ENCODE measurements around the gene HMCN2. TPM values are rescaled to one million over a fixed set of nuclear protein-coding genes. Genes with fewer than 3 reads are reported as not detected.

Gene HMCN2
- total RNA-seq, 1 experiment from 2014 or later = 5.6 TPM

DNA sequence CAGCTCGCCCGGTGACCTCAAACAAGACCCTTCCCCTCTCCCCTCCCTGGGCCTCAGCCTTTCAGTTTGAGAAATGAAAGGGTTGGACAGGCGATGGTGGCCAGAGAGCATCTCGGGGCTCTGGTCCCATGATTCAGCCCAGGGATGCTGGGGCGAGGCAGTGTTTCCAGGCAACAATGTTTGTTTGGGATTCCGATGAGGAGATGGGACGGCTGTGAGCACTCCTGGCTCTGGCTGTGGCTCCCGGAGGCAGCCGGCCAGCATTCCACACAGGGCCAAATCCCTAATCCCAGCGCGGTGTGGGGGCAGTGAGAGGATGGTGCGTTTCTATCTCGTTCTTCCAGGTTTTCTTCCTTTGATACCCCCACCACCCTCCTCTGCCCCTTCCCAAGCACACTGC, 66.0 kb downstream of the HMCN2 start:
- Mint-ChIP-seq H3K9me3 (no peaks in the 10 kb centered on the region), H3K4me1 (peaks cover 10% of the 10 kb centered on the region), H3K36me3 (no peaks in the 10 kb centered on the region), H3K4me3 (no peak overlapping the region), H3K27me3 (ENCODE audit: low read depth) (no peaks in the 10 kb centered on the region), H3K27ac (peak overlapping the region; percentile 57)
- POLR2A ChIA-PET = interaction anchor here (0.6 kb wide), 1 partner anchor 116 kb away, joined by 3 read pairs; no protein-coding TSS in a partner anchor
- DNase-seq (ENCODE audit: low spot score) (no peak), ATAC-seq (no peak)
- TF ChIP-seq, protein P1, sequence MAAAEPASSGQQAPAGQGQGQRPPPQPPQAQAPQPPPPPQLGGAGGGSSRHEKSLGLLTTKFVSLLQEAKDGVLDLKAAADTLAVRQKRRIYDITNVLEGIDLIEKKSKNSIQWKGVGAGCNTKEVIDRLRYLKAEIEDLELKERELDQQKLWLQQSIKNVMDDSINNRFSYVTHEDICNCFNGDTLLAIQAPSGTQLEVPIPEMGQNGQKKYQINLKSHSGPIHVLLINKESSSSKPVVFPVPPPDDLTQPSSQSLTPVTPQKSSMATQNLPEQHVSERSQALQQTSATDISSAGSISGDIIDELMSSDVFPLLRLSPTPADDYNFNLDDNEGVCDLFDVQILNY (CRISPR knock-in tag; IDR thresholded peaks at IDR 0.05) = no peak
- TF ChIP-seq, protein P2, sequence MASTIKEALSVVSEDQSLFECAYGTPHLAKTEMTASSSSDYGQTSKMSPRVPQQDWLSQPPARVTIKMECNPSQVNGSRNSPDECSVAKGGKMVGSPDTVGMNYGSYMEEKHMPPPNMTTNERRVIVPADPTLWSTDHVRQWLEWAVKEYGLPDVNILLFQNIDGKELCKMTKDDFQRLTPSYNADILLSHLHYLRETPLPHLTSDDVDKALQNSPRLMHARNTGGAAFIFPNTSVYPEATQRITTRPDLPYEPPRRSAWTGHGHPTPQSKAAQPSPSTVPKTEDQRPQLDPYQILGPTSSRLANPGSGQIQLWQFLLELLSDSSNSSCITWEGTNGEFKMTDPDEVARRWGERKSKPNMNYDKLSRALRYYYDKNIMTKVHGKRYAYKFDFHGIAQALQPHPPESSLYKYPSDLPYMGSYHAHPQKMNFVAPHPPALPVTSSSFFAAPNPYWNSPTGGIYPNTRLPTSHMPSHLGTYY (CRISPR knock-in tag; IDR thresholded peaks at IDR 0.05) = no peak
- TF ChIP-seq NFYB (CRISPR knock-in tag; conservative IDR thresholded peaks at IDR 0.05; ENCODE audit: low read depth) = no peak
- no peak for TF ChIP-seq ESRRA (CRISPR knock-in tag; IDR thresholded peaks at IDR 0.05; ENCODE audit: borderline replicate concordance)
- TF ChIP-seq, protein P3, sequence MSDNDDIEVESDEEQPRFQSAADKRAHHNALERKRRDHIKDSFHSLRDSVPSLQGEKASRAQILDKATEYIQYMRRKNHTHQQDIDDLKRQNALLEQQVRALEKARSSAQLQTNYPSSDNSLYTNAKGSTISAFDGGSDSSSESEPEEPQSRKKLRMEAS (CRISPR knock-in tag; IDR thresholded peaks at IDR 0.05) = no peak
- no peak for TF ChIP-seq NR1H2 (CRISPR knock-in tag; IDR thresholded peaks at IDR 0.05)
- TF ChIP-seq TEAD1 (CRISPR knock-in tag; IDR thresholded peaks at IDR 0.05) = no peak
- TF ChIP-seq, protein P4, sequence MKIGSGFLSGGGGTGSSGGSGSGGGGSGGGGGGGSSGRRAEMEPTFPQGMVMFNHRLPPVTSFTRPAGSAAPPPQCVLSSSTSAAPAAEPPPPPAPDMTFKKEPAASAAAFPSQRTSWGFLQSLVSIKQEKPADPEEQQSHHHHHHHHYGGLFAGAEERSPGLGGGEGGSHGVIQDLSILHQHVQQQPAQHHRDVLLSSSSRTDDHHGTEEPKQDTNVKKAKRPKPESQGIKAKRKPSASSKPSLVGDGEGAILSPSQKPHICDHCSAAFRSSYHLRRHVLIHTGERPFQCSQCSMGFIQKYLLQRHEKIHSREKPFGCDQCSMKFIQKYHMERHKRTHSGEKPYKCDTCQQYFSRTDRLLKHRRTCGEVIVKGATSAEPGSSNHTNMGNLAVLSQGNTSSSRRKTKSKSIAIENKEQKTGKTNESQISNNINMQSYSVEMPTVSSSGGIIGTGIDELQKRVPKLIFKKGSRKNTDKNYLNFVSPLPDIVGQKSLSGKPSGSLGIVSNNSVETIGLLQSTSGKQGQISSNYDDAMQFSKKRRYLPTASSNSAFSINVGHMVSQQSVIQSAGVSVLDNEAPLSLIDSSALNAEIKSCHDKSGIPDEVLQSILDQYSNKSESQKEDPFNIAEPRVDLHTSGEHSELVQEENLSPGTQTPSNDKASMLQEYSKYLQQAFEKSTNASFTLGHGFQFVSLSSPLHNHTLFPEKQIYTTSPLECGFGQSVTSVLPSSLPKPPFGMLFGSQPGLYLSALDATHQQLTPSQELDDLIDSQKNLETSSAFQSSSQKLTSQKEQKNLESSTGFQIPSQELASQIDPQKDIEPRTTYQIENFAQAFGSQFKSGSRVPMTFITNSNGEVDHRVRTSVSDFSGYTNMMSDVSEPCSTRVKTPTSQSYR (CRISPR knock-in tag; IDR thresholded peaks at IDR 0.05) = no peak
- TF ChIP-seq ZNF423 (CRISPR knock-in tag; IDR thresholded peaks at IDR 0.05) = no peak
- no peak for TF ChIP-seq IRF1 (CRISPR knock-in tag; IDR thresholded peaks at IDR 0.05)
- TF ChIP-seq ZMAT4 (CRISPR knock-in tag; IDR thresholded peaks at IDR 0.05) = no peak
- CTCF ChIA-PET = no interaction called here

DNA sequence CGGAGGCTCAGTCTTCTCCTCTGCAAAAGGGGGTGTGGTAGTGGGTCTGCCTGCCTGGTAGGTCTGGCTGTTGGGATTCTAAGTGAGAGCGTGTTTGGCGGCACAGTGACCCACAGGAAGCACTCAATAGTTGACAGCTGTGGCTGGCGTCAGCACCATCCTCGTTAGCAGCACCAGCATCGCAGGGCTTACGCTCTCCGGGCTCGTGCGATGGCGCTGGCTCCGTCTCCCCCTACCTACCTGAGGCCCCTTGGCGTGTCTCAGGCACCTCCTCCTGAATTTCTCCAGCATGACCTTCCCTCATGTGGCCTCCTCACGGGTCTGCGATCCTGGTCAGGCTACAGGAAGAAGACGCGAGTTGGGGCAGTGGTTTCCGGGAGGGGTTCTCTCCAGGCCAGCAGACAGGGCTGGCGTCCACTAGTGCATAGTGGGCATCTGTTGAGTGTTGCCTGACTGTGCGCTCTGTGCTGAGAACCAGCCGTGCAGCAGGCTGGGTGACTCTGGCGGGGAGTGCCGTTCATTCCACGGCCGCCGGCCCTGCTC, 66.9 kb downstream of the HMCN2 start:
- Mint-ChIP-seq H3K4me3 (no peak overlapping the region), H3K27ac (peak overlapping the region; percentile 45; the same call in 1 of the 2 replicates)

More for the DNA sequence above, 66.9 kb downstream of the HMCN2 start:
- DNase-seq (ENCODE audit: low spot score) = no peak
- no peaks in the 10 kb centered on the region for H3K27me3 Mint-ChIP-seq (ENCODE audit: low read depth)
- no peak for ATAC-seq
- ChIA-PET POLR2A (no interaction called here), CTCF (no interaction called here)
- H3K4me1 Mint-ChIP-seq = peaks cover 7% of the 10 kb centered on the region
- TF ChIP-seq KAT7 (CRISPR knock-in tag; IDR thresholded peaks at IDR 0.05; ENCODE audit: borderline replicate concordance) (no peak), ZNF423 (CRISPR knock-in tag; IDR thresholded peaks at IDR 0.05) (no peak), SMAD4 (CRISPR knock-in tag; IDR thresholded peaks at IDR 0.05) (no peak)
- TF ChIP-seq, protein P4 (CRISPR knock-in tag; IDR thresholded peaks at IDR 0.05) = no peak
- TF ChIP-seq, protein P5, sequence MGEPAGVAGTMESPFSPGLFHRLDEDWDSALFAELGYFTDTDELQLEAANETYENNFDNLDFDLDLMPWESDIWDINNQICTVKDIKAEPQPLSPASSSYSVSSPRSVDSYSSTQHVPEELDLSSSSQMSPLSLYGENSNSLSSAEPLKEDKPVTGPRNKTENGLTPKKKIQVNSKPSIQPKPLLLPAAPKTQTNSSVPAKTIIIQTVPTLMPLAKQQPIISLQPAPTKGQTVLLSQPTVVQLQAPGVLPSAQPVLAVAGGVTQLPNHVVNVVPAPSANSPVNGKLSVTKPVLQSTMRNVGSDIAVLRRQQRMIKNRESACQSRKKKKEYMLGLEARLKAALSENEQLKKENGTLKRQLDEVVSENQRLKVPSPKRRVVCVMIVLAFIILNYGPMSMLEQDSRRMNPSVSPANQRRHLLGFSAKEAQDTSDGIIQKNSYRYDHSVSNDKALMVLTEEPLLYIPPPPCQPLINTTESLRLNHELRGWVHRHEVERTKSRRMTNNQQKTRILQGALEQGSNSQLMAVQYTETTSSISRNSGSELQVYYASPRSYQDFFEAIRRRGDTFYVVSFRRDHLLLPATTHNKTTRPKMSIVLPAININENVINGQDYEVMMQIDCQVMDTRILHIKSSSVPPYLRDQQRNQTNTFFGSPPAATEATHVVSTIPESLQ (CRISPR knock-in tag; IDR thresholded peaks at IDR 0.05) = no peak
- H3K36me3 Mint-ChIP-seq = no peaks in the 10 kb centered on the region
- H3K9me3 Mint-ChIP-seq = no peaks in the 10 kb centered on the region

Data from WTC11 (cell line).